Common myeloid progenitor, CD34-positive (primary cell): Measurements from ENCODE around the gene PVALEF.

Experiments used
- CTCF ChIA-PET: fragments of 350-600 bp; sonication (Branson Sonifier 250); formaldehyde crosslinking; loops from one replicate; lab custom pipeline; 2021; ENCODE audit warnings: antibody characterized with exemption; lab: Charles Lee
- POLR2A ChIA-PET: fragments of 350-600 bp; sonication (Branson Sonifier 250); formaldehyde crosslinking; loops from one replicate; lab custom pipeline; 2021; ENCODE audit warnings: antibody characterized with exemption; lab: Charles Lee
- DNase-seq, 3 donors: peaks; one replicate each; pipeline versions ENCODE4 v3.0.0 to v3.0.0-alpha.2; 2013
- H3K27ac ChIP-seq, 2 experiments: 1 replicate in 1 of 2; 2 replicates in 1 of 2; pipeline ENCODE4 v1.7.0; 2013; ENCODE audit warnings: inconsistent platforms in 2 of 2, low read length in 2 of 2, mild to moderate bottlenecking in 2 of 2, low read depth in 1 of 2, moderate library complexity in 1 of 2; ENCODE audit not compliant: severe bottlenecking in 2 of 2, insufficient read depth in 1 of 2, poor library complexity in 1 of 2
- H3K27me3 ChIP-seq, 5 experiments: replicated peaks in 2 of 5; 1 replicate in 3 of 5; 2 replicates in 2 of 5; pipeline versions ENCODE4 v1.6.1 to v1.7.0; 2013; ENCODE audit warnings: low read length in 4 of 5, mild to moderate bottlenecking in 2 of 5, moderate library complexity in 2 of 5, inconsistent platforms in 1 of 5; ENCODE audit not compliant: insufficient read depth in 5 of 5, control insufficient read depth in 4 of 5
- H3K36me3 ChIP-seq, 4 experiments: 1 replicate in 2 of 4; 2 replicates in 2 of 4; pipeline versions ENCODE4 v1.6.1 to v1.7.0; 2013; ENCODE audit warnings: low read length in 3 of 4, control low read depth in 1 of 4, mild to moderate bottlenecking in 1 of 4; ENCODE audit not compliant: control insufficient read depth in 4 of 4, insufficient read depth in 4 of 4
- H3K4me1 ChIP-seq, 4 experiments: 1 replicate in 3 of 4; 2 replicates in 1 of 4; pipeline versions ENCODE4 v1.6.1 to v1.7.1; 2013; ENCODE audit warnings: low read length in 3 of 4, mild to moderate bottlenecking in 3 of 4, control low read depth in 1 of 4, inconsistent platforms in 1 of 4, moderate library complexity in 1 of 4; ENCODE audit not compliant: control insufficient read depth in 4 of 4, insufficient read depth in 4 of 4; ENCODE audit errors: control extremely low read depth in 1 of 4
- H3K4me3 ChIP-seq, 7 experiments: 1 replicate in 4 of 7; 2 replicates in 3 of 7; pipeline versions ENCODE4 v1.5.1 to v1.7.0; 2013; ENCODE audit warnings: mild to moderate bottlenecking in 7 of 7, low read length in 6 of 7, moderate library complexity in 6 of 7, inconsistent platforms in 2 of 7, low read depth in 2 of 7, control low read depth in 1 of 7; ENCODE audit not compliant: insufficient read depth in 4 of 7, control insufficient read depth in 1 of 7; ENCODE audit errors: extremely low read depth in 1 of 7
- H3K9me3 ChIP-seq, 5 experiments: 1 replicate in 4 of 5; 2 replicates in 1 of 5; pipeline versions ENCODE4 v1.6.1 to v1.7.1; 2013; ENCODE audit warnings: low read length in 4 of 5, mild to moderate bottlenecking in 2 of 5, inconsistent platforms in 1 of 5, low read depth in 1 of 5, moderate library complexity in 1 of 5; ENCODE audit not compliant: control insufficient read depth in 4 of 5, insufficient read depth in 2 of 5; ENCODE audit errors: control extremely low read depth in 1 of 5
- WGBS: methylation state at CpG from one replicate; pipeline ENCODE4 v1.1.5; 2013; ENCODE audit not compliant: insufficient coverage; 5-methylcytosine and 5-hydroxymethylcytosine counted together

PVALEF gene

DNA sequence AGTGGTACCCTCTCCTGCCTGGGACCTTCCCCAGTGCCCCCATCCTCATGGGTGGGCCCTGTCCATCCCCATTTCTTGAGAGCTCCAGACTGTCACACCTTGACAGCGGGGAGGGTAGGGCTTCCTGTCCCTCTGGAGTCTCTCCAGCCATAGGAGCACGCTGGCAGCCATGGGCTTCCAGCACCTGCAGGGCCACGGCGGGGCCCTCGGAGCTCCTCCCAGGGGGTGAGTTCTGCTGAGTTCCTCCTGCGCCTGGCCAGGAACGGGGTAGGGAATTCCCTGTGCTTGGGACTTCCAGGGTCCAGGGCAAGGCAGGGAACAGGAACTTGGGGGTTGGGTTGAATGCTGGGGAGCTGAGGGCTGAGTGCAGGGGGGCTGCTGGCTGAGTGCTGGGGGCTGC lies 23.7 kb downstream of the PVALEF start:
- H3K9me3 ChIP-seq, result no peaks in the 10 kb centered on the region
- H3K4me1 ChIP-seq, result no peaks in the 10 kb centered on the region
- H3K27me3 ChIP-seq, result peaks cover 0 to 13% (median 0%) of the 10 kb centered on the region in 5 experiments
- H3K4me3 ChIP-seq, result no peak overlapping the region
- peaks cover 0 to 40% (median 18%) of the 10 kb centered on the region in 4 experiments for H3K36me3 ChIP-seq
- CTCF ChIA-PET, result interaction anchor here (1.3 kb wide), 1 partner anchor 47 kb away, joined by 4 read pairs; no protein-coding TSS in a partner anchor
- POLR2A ChIA-PET, result interaction anchor here (0.6 to 0.7 kb wide), 2 partner anchors 15 to 49 kb away, joined by 3 to 4 read pairs; no protein-coding TSS in a partner anchor
- DNase-seq, result no peak
- no peak overlapping the region for H3K27ac ChIP-seq
- WGBS, result 94% methylated on average over 2 of the region's 7 CpGs

DNA sequence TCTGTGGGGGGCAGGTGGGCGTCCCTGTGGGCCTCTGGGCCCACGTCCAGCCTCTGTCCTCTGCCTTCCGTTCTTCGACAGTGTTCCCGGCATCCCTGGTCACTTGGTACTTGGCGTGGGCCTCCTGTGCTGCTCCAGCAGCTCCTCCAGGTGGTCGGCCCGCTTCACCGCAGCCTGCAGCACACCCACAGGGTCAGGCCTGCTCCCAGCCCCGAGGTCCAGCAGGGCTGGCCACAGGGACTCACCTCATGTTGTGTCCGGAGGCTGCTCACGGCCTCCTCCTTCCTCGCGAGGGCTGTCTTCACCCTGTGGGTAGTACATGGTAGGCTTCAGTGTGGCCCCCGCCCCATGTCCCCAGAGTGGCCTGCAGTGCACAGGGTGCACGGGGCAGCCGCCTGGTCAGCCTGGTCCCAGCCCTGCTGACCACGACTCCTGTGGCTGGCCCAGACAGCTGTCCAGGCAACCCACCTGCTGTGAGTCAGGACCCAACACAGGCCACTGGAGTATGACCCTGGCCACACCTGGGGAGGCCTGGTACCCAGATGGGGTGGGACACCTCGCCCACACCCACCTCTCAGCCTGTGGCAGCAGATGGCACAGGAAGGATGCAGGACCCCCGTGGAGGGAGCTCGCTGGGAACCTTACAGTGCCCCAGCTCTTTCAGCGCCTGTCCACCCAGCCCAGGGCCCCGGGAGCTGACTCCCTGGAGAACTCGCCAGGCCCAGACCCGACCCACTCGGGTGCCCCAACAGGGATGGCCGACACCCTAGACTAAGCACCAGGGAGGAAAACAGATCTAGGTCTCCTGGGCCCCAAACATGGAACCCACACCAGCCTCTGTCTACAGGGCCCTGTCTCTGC lies 24.6 kb downstream of the PVALEF start:
- ChIA-PET POLR2A (no interaction called here), CTCF (interaction anchor here (1.3 to 2.0 kb wide), 3 partner anchors 11 to 48 kb away, joined by 4 to 6 read pairs (median 5); no protein-coding TSS in a partner anchor)
- no peak for DNase-seq
- Histone ChIP-seq H3K4me3 (no peak overlapping the region), H3K27me3 (peaks cover 0 to 6% (median 0%) of the 10 kb centered on the region in 5 experiments), H3K36me3 (peaks cover 0 to 44% (median 22%) of the 10 kb centered on the region in 4 experiments), H3K27ac (no peak overlapping the region), H3K9me3 (no peaks in the 10 kb centered on the region), H3K4me1 (no peaks in the 10 kb centered on the region)
- WGBS, result 89% methylated on average over 25 of the region's 27 CpGs

DNA sequence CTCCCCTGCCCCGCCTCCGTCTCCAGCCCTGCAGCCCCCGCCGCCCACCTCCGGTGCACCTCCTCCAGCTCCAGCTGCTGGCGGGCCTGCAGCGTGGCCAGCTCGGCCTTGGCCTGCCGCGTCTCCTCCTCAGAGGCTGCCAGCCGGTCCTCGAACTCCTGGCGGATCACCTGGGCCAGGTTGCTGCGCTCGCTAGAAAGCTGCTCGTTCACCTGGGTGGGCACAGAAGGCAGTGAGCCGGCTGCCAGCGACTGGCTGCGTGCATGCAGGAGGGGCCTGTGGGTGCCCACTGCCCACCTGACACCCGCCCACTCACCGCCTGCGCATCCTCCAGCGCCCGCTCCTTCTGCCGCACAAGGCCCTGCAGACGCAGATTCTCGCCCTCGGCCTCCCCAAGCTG lies 25.3 kb downstream of the PVALEF start:
- no peaks in the 10 kb centered on the region for H3K4me1 ChIP-seq
- WGBS, result 93% methylated on average over 24 of the region's 28 CpGs
- CTCF ChIA-PET, result interaction anchor here (0.9 to 2.0 kb wide), 4 partner anchors 10 to 54 kb away, joined by 3 to 6 read pairs (median 4); no protein-coding TSS in a partner anchor
- peaks cover 0 to 49% (median 23%) of the 10 kb centered on the region in 4 experiments for H3K36me3 ChIP-seq
- no peak overlapping the region for H3K4me3 ChIP-seq
- DNase-seq, result no peak
- H3K27me3 ChIP-seq, result peaks cover 0 to 3% (median 0%) of the 10 kb centered on the region in 5 experiments
- H3K27ac ChIP-seq, result no peak overlapping the region
- H3K9me3 ChIP-seq, result no peaks in the 10 kb centered on the region
- POLR2A ChIA-PET, result no interaction called here

DNA sequence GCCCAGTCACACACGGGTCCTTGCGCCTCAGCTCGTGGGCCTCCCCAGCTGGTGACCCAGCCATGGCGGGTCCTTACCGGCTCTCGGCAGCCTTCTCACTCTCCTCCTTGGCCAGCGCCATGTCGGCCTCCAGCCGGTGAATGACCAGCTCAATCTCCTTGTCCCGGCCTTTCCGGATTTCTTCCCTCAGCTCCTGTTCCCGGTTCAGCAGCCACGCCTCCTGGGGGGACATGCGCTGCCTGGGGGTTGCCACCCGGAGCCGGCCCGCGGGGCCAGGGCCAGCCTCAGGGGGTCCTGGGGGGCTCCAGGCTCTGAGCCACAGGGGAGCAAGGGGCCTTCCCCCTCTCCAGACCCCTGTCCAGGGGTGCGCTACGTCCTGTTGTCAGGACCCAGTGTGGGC lies 25.8 kb downstream of the PVALEF start:
- peaks cover 2 to 53% (median 23%) of the 10 kb centered on the region in 4 experiments for H3K36me3 ChIP-seq

DNA sequence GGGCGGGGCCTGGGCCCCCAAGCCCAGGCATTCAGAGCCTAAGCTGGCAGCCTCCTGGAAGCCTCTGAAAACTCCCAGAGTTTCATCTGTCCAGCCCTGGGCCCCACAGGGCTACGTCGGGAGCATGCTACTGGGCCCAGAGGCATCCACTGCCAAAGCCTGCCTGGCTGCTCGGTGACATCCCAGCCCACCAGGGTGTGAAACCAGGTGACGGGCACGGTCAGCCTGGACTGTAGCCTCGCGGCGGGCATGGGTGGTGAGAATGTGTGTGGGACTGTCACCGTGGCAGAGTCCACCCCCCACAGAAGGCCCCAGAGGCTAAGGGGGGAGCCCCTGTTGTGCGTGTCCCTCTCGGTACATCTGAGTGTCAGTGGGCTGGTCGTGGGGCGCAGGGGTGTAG lies 26.3 kb downstream of the PVALEF start:
- Histone ChIP-seq H3K4me3 (no peak overlapping the region), H3K4me1 (no peaks in the 10 kb centered on the region), H3K27ac (no peak overlapping the region), H3K9me3 (no peaks in the 10 kb centered on the region), H3K36me3 (peaks cover 2 to 59% (median 25%) of the 10 kb centered on the region in 4 experiments), H3K27me3 (no peaks in the 10 kb centered on the region)
- CTCF ChIA-PET, result interaction anchor here (0.7 to 2.0 kb wide), 3 partner anchors 9 to 47 kb away, joined by 3 to 6 read pairs (median 3); no protein-coding TSS in a partner anchor
- WGBS, result 96% methylated on average over 11 of the region's 14 CpGs
- DNase-seq, result no peak
- POLR2A ChIA-PET, result interaction anchor here (0.6 kb wide), 1 partner anchor 15 kb away, joined by 5 read pairs; no protein-coding TSS in a partner anchor

More for the DNA sequence above, 25.8 kb downstream of the PVALEF start:
- ChIA-PET POLR2A (interaction anchor here (0.6 kb wide), 1 partner anchor 14 kb away, joined by 5 read pairs; no protein-coding TSS in a partner anchor), CTCF (interaction anchor here (0.9 to 2.0 kb wide), 3 partner anchors 10 to 54 kb away, joined by 3 to 6 read pairs (median 5); no protein-coding TSS in a partner anchor)
- Histone ChIP-seq H3K4me1 (no peaks in the 10 kb centered on the region), H3K4me3 (no peak overlapping the region), H3K27ac (no peak overlapping the region), H3K9me3 (no peaks in the 10 kb centered on the region), H3K27me3 (no peaks in the 10 kb centered on the region)
- WGBS, result 94% methylated on average over 17 of the region's 20 CpGs
- DNase-seq, result no peak

DNA sequence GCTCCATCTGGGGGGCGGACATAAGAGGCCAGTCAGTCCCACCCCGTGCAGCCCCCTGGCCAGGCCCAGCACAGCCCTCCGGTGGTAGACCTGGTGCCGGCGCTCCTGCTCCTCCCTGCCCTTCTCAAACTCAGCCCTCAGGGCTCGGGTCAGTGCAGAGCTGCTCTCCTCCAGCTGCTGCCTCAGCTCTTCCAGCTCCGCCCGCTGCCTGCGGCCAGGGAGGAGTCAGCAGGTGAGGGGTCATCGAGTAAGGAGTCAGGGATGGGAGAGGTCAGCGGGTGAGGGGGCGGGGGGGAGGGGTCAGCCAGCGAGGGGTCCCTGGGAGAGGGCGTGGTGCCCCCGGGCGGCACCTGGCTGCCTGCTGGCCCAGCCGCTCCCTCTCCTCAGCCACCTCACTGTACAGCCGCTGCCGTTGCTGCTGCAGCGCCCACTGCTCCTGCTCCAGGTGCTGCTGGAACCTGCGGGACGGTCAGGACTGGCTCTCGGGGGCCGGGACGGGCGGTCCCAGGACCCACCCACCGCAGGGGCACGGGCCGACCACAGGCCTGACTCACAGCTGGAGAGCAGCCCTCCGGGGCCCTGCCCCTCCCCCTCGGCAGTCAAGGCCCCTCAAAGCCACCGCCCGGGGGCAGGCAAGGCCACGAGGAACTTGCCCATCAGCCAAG lies 27.2 kb downstream of the PVALEF start:
- Histone ChIP-seq H3K4me1 (peaks cover 0 to 3% (median 0%) of the 10 kb centered on the region in 4 experiments), H3K4me3 (no peak overlapping the region), H3K27ac (no peak overlapping the region), H3K27me3 (no peaks in the 10 kb centered on the region), H3K36me3 (peaks cover 2 to 60% (median 27%) of the 10 kb centered on the region in 4 experiments), H3K9me3 (no peaks in the 10 kb centered on the region)
- DNase-seq, result no peak
- WGBS, result 95% methylated on average over 24 of the region's 34 CpGs
- CTCF ChIA-PET, result interaction anchor here (0.7 to 1.2 kb wide), 2 partner anchors 11 to 48 kb away, joined by 3 read pairs; no protein-coding TSS in a partner anchor
- POLR2A ChIA-PET, result interaction anchor here (0.5 kb wide), 1 partner anchor 18 kb away, joined by 4 read pairs; no protein-coding TSS in a partner anchor
